H1 (cell line): Measurements from ENCODE around the gene DUS1L. TPM values are rescaled to one million over a fixed set of nuclear protein-coding genes. Genes with fewer than 3 reads are reported as not detected.

Experiments used
- CTCF ChIA-PET: fragments of 300-600 bp; sonication (Branson Sonifier 250); formaldehyde crosslinking; loops from one replicate; lab custom pipeline; 2021; ENCODE audit not compliant: partially characterized antibody; lab: Charles Lee
- POLR2A ChIA-PET: fragments of 300-600 bp; sonication (Branson Sonifier 250); formaldehyde crosslinking; loops from one replicate; lab custom pipeline; 2021; ENCODE audit warnings: inconsistent platforms; ENCODE audit not compliant: partially characterized antibody; lab: Charles Lee
- DNase-seq, 2 experiments: peaks; one replicate each; pipeline versions ENCODE4 v3.0.0 to v3.0.0-alpha.2; 2010 to 2022; ENCODE audit warnings: low spot score in 2 of 2, low read depth in 1 of 2, mixed read lengths in 1 of 2
- FAIRE-seq: peaks from 2 replicates; lab custom pipeline; 2011; peaks lifted over from hg19 to GRCh38; lab: Jason Lieb, UNC
- H2AFZ ChIP-seq: 2 replicates; pipeline ENCODE4 v1.8.1; 2012; ENCODE audit warnings: low read length, inconsistent platforms
- H2AK5ac ChIP-seq: 2 replicates; pipeline ENCODE4 v1.6.1; 2013; ENCODE audit warnings: low read depth, low read length
- H2BK120ac ChIP-seq: replicated peaks from 2 replicates; pipeline ENCODE3; 2013; ENCODE audit warnings: low read depth, low read length, inconsistent platforms
- H2BK12ac ChIP-seq: 2 replicates; pipeline ENCODE4 v1.6.1; 2013; ENCODE audit warnings: low read depth, low read length
- H2BK15ac ChIP-seq: 2 replicates; pipeline ENCODE4 v1.6.1; 2013; ENCODE audit warnings: low read length
- H2BK20ac ChIP-seq: 2 replicates; pipeline ENCODE4 v1.6.1; 2013; ENCODE audit warnings: low read length
- H2BK5ac ChIP-seq: 2 replicates; pipeline ENCODE4 v1.6.1; 2013; ENCODE audit warnings: low read depth, low read length
- H3K14ac ChIP-seq: 2 replicates; pipeline ENCODE4 v1.6.1; 2013; ENCODE audit warnings: inconsistent platforms; ENCODE audit not compliant: insufficient read length
- H3K18ac ChIP-seq: 2 replicates; pipeline ENCODE4 v1.6.1; 2013; ENCODE audit warnings: low read length; ENCODE audit errors: extremely low read depth
- H3K23ac ChIP-seq: 2 replicates; pipeline ENCODE4 v1.6.1; 2013; ENCODE audit warnings: inconsistent platforms; ENCODE audit not compliant: insufficient read length
- H3K23me2 ChIP-seq: 2 replicates; pipeline ENCODE4 v1.6.1; 2013; ENCODE audit warnings: low read depth, low read length
- H3K27ac ChIP-seq: 2 replicates; pipeline ENCODE4 v1.6.1; 2011; ENCODE audit warnings: low read depth, low read length, inconsistent platforms
- H3K27me3 ChIP-seq, 4 experiments: replicated peaks in 1 of 4; 1 replicate in 1 of 4; 2 replicates in 3 of 4; pipeline versions ENCODE4 v1.6.1 to v1.8.1; 2011 to 2013; ENCODE audit warnings: low read length in 3 of 4, mild to moderate bottlenecking in 3 of 4, inconsistent platforms in 2 of 4, mixed read lengths in 2 of 4, moderate library complexity in 1 of 4; ENCODE audit not compliant: control insufficient read depth in 3 of 4, insufficient read depth in 3 of 4; ENCODE audit errors: extremely low read depth in 1 of 4
- H3K36me3 ChIP-seq, 4 experiments: 2 replicates each; pipeline versions ENCODE4 v1.6.1 to v1.8.1; 2011 to 2013; ENCODE audit warnings: mild to moderate bottlenecking in 4 of 4, low read length in 3 of 4, moderate library complexity in 2 of 4, control low read depth in 1 of 4, inconsistent platforms in 1 of 4; ENCODE audit not compliant: insufficient read depth in 4 of 4, control insufficient read depth in 2 of 4
- H3K4ac ChIP-seq: replicated peaks from 2 replicates; pipeline ENCODE3; 2013; ENCODE audit warnings: low read length, low read depth, mixed read lengths, inconsistent platforms; ENCODE audit not compliant: insufficient read length
- H3K4me1 ChIP-seq, 4 experiments: replicated peaks in 1 of 4; 1 replicate in 1 of 4; 2 replicates in 3 of 4; pipeline versions ENCODE4 v1.6.1 to v1.8.1; 2011 to 2013; ENCODE audit warnings: low read length in 3 of 4, inconsistent platforms in 2 of 4, mixed read lengths in 1 of 4; ENCODE audit not compliant: insufficient read depth in 4 of 4, control insufficient read depth in 3 of 4
- H3K4me2 ChIP-seq, 2 experiments: 2 replicates each; pipeline versions ENCODE4 v1.6.1 to v1.8.1; 2011 to 2013; ENCODE audit warnings: low read depth in 2 of 2, low read length in 2 of 2, control low read depth in 1 of 2, inconsistent platforms in 1 of 2, mild to moderate bottlenecking in 1 of 2; ENCODE audit not compliant: insufficient read depth in 1 of 2
- H3K4me3 ChIP-seq, 4 experiments: fragments of 200-600, 300-600 bp in 1 of 4; sonication (generic), shearing (Covaris generic), sonication (Bioruptor Twin) in 1 of 4; 2 replicates each; pipeline versions ENCODE4 v1.5.1 to v1.8.1; 2011 to 2016; ENCODE audit warnings: low read length in 4 of 4, low read depth in 3 of 4, control low read depth in 2 of 4, inconsistent platforms in 2 of 4, mild to moderate bottlenecking in 2 of 4, mixed read lengths in 1 of 4, moderate library complexity in 1 of 4; ENCODE audit not compliant: insufficient read depth in 2 of 4; ENCODE audit errors: extremely low read depth in 1 of 4
- H3K56ac ChIP-seq: replicated peaks from 2 replicates; pipeline ENCODE3; 2013; ENCODE audit warnings: low read depth, mild to moderate bottlenecking, mixed read lengths, low read length, inconsistent platforms; ENCODE audit not compliant: insufficient read length
- H3K79me1 ChIP-seq: 2 replicates; pipeline ENCODE4 v1.6.1; 2013; ENCODE audit warnings: low read depth, low read length, control low read depth
- H3K79me2 ChIP-seq, 2 experiments: 2 replicates each; pipeline versions ENCODE4 v1.6.1 to v1.8.1; 2012 to 2013; ENCODE audit warnings: low read length in 2 of 2, mild to moderate bottlenecking in 2 of 2, inconsistent platforms in 1 of 2; ENCODE audit not compliant: insufficient read depth in 2 of 2, control insufficient read depth in 1 of 2
- H3K9ac ChIP-seq, 4 experiments: replicated peaks in 1 of 4; 1 replicate in 1 of 4; 2 replicates in 3 of 4; pipeline versions ENCODE4 v1.6.1 to v1.8.1; 2011 to 2013; ENCODE audit warnings: low read depth in 3 of 4, low read length in 3 of 4, control low read depth in 2 of 4, mild to moderate bottlenecking in 2 of 4, moderate library complexity in 2 of 4, inconsistent platforms in 1 of 4; ENCODE audit errors: extremely low read depth in 1 of 4
- H3K9me3 ChIP-seq, 2 experiments: 2 replicates each; pipeline versions ENCODE4 v1.6.1 to v1.8.1; 2012 to 2013; ENCODE audit warnings: mild to moderate bottlenecking in 2 of 2, moderate library complexity in 2 of 2, control low read depth in 1 of 2, inconsistent platforms in 1 of 2, low read depth in 1 of 2, low read length in 1 of 2, mixed read lengths in 1 of 2; ENCODE audit not compliant: insufficient read depth in 2 of 2
- H4K20me1 ChIP-seq, 2 experiments: replicated peaks in 1 of 2; 2 replicates each; pipeline versions ENCODE3 to v1.8.1; 2011 to 2013; ENCODE audit warnings: inconsistent platforms in 2 of 2, low read length in 2 of 2, mild to moderate bottlenecking in 1 of 2; ENCODE audit not compliant: insufficient read depth in 2 of 2, control insufficient read depth in 1 of 2
- H4K5ac ChIP-seq: 2 replicates; pipeline ENCODE4 v1.6.1; 2013; ENCODE audit warnings: low read length, low read depth, mixed read lengths, inconsistent platforms; ENCODE audit not compliant: insufficient read length
- H4K8ac ChIP-seq: 2 replicates; pipeline ENCODE4 v1.8.0; 2013; ENCODE audit warnings: mild to moderate bottlenecking, moderate library complexity, low read length, inconsistent platforms; ENCODE audit not compliant: insufficient read depth; ENCODE audit errors: extremely low read depth
- H4K91ac ChIP-seq: replicated peaks from 2 replicates; pipeline ENCODE3; 2013; ENCODE audit warnings: low read length, mixed read lengths, inconsistent platforms; ENCODE audit not compliant: insufficient read length
- KDM1A ChIP-seq: fragments of 200-600, 300-600 bp; sonication (generic); IDR thresholded peaks from 2 replicates; pipeline ENCODE4 v1.7.1; 2016; ENCODE audit warnings: mild to moderate bottlenecking, low read length, borderline replicate concordance
- SP4 ChIP-seq: IDR thresholded peaks from 2 replicates; pipeline ENCODE4 v1.6.1; 2012; ENCODE audit warnings: low read length, inconsistent platforms
- TCF12 ChIP-seq: IDR thresholded peaks from 2 replicates; pipeline ENCODE4 v1.6.1; 2011; ENCODE audit warnings: low read depth, mild to moderate bottlenecking, low read length
- WGBS, 2 experiments: shearing (Covaris generic) in 1 of 2; methylation state at CpG; one replicate each; pipeline versions ENCODE4 v1.1.6 to v1.1.7; 2013 to 2015; ENCODE audit warnings: low lambda C conversion rate in 2 of 2, mixed read lengths in 2 of 2, inconsistent platforms in 1 of 2, low coverage in 1 of 2, missing lambda C conversion rate in 1 of 2; ENCODE audit not compliant: insufficient replicate concordance in 2 of 2, insufficient coverage in 1 of 2, insufficient read length in 1 of 2; ENCODE audit errors: extremely low coverage in 1 of 2, missing lambda C conversion rate in 1 of 2; 5-methylcytosine and 5-hydroxymethylcytosine counted together
- polyA plus RNA-seq, 7 experiments: library from polyadenylated mRNA; depleted of rRNA in 3 of 7; stranded (reverse) in 5 of 7; unstranded in 2 of 7; fragments of >200 nt in 5 of 7; fragments of 200-250 nt in 2 of 7; gene quantifications; 1 replicate in 5 of 7; 2 replicates in 1 of 7; 4 replicates in 1 of 7; pipeline versions ENCODE4 v1.2.1 to v1.2.3, GENCODE V29; 2011 to 2013; ENCODE audit warnings: missing spikeins in 2 of 7, mixed read lengths in 2 of 7
- total RNA-seq: library from RNA; stranded (reverse); fragmentation: NEBNext Ultra II Directional; extraction: Animal tissue kit (Norgen Biotek cat#: 25700); gene quantifications from 2 replicates; pipeline ENCODE4 v1.2.1, GENCODE V29; 2021

The DUS1L gene
- total and polyA plus RNA-seq, 2 of the 8 experiments (the other 6 are each of a cell fraction or from before 2014, with no cell fraction given): 34.5 to 69.1 TPM

- no peak overlapping the region for H3K27ac ChIP-seq
- H3K4me1 ChIP-seq: peaks cover 0 to 11% (median 6%) of the 10 kb centered on the region in 4 experiments; a peak in 5 of 7 replicates
- H2AK5ac ChIP-seq: no peak overlapping the region
- DNase-seq: no peak
- H3K18ac ChIP-seq: no peak overlapping the region
- H3K9ac ChIP-seq: peak overlapping the region in 2 of 4 experiments; percentile 38 to 54; a peak in 3 of 7 replicates
- H2BK12ac ChIP-seq: peak overlapping the region; percentile 17; the same call in 1 of the 2 replicates
- peaks cover 0 to 12% of the 10 kb centered on the region in 2 experiments; a peak in 1 of 4 replicates for H3K79me2 ChIP-seq
- peak overlapping the region; percentile 68; the same call in 1 of the 2 replicates for H4K8ac ChIP-seq
- no peak overlapping the region for H2BK15ac ChIP-seq
- peaks cover 4 to 9% of the 10 kb centered on the region in 2 experiments for H4K20me1 ChIP-seq
- peak overlapping the region; percentile 45 to 87 (median 76); a peak in 6 of 8 replicates for H3K4me3 ChIP-seq
- H3K27me3 ChIP-seq: no peaks in the 10 kb centered on the region; a peak in 1 of 7 replicates
- H3K36me3 ChIP-seq: peaks cover 5 to 21% (median 9%) of the 10 kb centered on the region in 4 experiments; a peak in 7 of 8 replicates
- H2BK5ac ChIP-seq: no peak overlapping the region
- no peak overlapping the region for H2BK20ac ChIP-seq
- H3K23ac ChIP-seq: no peak overlapping the region
- CTCF ChIA-PET: interaction anchor here (0.8 to 1.7 kb wide), 6 partner anchors 9 to 26 kb away, joined by 3 to 6 read pairs (median 3); partner anchors contain the start of gene RAC3
- H3K4ac ChIP-seq: no peak overlapping the region
- H3K23me2 ChIP-seq: peaks cover 6% of the 10 kb centered on the region; the same call in 1 of the 2 replicates
- H3K4me2 ChIP-seq: peak overlapping the region; percentile 68 to 69
- H4K91ac ChIP-seq: peak overlapping the region; percentile 25
- no peaks in the 10 kb centered on the region for H3K9me3 ChIP-seq
- no peak overlapping the region for H2AFZ ChIP-seq
- H4K5ac ChIP-seq: no peak overlapping the region
- no peak overlapping the region for H3K56ac ChIP-seq
- POLR2A ChIA-PET: interaction anchor here (1.0 to 13.2 kb wide), 7 partner anchors 9 to 347 kb away, joined by 3 to 161 read pairs (median 5); partner anchors contain the start of genes CENPX, DUS1L, LRRC45 and MRPL12
- 92% methylated on average over 27 of the region's 28 CpGs; no CpG with 5 or more reads in 1 of the 2 experiments for WGBS, 2 experiments
- no peak for FAIRE-seq
- H2BK120ac ChIP-seq: no peak overlapping the region
- H3K14ac ChIP-seq: no peak overlapping the region
- H3K79me1 ChIP-seq: peaks cover 6% of the 10 kb centered on the region; the same call in 1 of the 2 replicates
- TF ChIP-seq KDM1A (no peak), TCF12 (no peak), SP4 (no peak)
These were observed 15.3 kb downstream of the DUS1L start for GRCh38 chr17:82050152-82050760.
